ENCODE results near the gene LRR1.
A peak's percentile ranks its signal among the peaks of the same experiment; 100 is the strongest.
"Not testable (repeated sequence)": the region's sequence is repeated elsewhere in the genome, so short reads cannot be mapped to it uniquely, and the experiment has no call there.

The LRR1 gene

GRCh38 chr14:49623941-49624839 is 25.4 kb downstream of the LRR1 start:
- no peak for DNase-seq (ENCODE audit: low read depth)

GRCh38 chr14:49633640-49634546 is 35.2 kb downstream of the LRR1 start:
- peak; percentile 92 for DNase-seq (ENCODE audit: low read depth)

GRCh38 chr14:49634547-49635334 is 36.0 kb downstream of the LRR1 start, which contains the start of gene DNAAF2:
TSS of gene DNAAF2 (minus strand) at chr14:49635244. CDS start at chr14:49635149, 95 bp downstream.
- DNase-seq (ENCODE audit: low read depth): peak; percentile 53

GRCh38 chr14:49636866-49637265 is 38.1 kb downstream of the LRR1 start:
- no peak for DNase-seq (ENCODE audit: low read depth)

- DNase-seq (ENCODE audit: low read depth): no peak
Observed at GRCh38 chr14:49637534-49638078, 38.9 kb downstream of the LRR1 start.

- no peak for DNase-seq (ENCODE audit: low read depth)
Observed at GRCh38 chr14:49640540-49641417, 42.0 kb downstream of the LRR1 start.

GRCh38 chr14:49641697-49642129 is 43.0 kb downstream of the LRR1 start:
- no peak for DNase-seq (ENCODE audit: low read depth)

- DNase-seq (ENCODE audit: low read depth): no peak
Observed at GRCh38 chr14:49642163-49642562, 43.4 kb downstream of the LRR1 start.

- no peak for DNase-seq (ENCODE audit: low read depth)
Observed at GRCh38 chr14:49653508-49653907, 54.8 kb downstream of the LRR1 start.

- DNase-seq (ENCODE audit: low read depth): no peak
Observed at GRCh38 chr14:49654511-49654910, 55.8 kb downstream of the LRR1 start.

- DNase-seq (ENCODE audit: low read depth): not testable (repeated sequence)
Observed at GRCh38 chr14:49657500-49657899, 58.8 kb downstream of the LRR1 start.

- DNase-seq (ENCODE audit: low read depth): no peak
Observed at GRCh38 chr14:49659526-49660455, 61.1 kb downstream of the LRR1 start.

All from activated T-cell treated with anti-CD3 and anti-CD28 coated beads for 48 hours (primary cell).